ENCODE data around the gene CLEC20A. TPM values are rescaled to one million over a fixed set of nuclear protein-coding genes. Genes with fewer than 3 reads are reported as not detected.

The CLEC20A gene
- total RNA-seq, 2 donors from 2014 or later: 0.33 to 1.5 TPM

GRCh38 chr1:178464566-178464965, 32.2 kb downstream of the CLEC20A start:
- H3K4me1 Mint-ChIP-seq: peaks cover 16% of the 10 kb centered on the region
- H3K36me3 Mint-ChIP-seq (ENCODE audit: low read depth): peaks cover 30% of the 10 kb centered on the region
- Histone ChIP-seq H3K36me3 (ENCODE audit: control insufficient read depth, insufficient read depth, low read length) (peaks cover 25% of the 10 kb centered on the region), H3K4me1 (ENCODE audit: control insufficient read depth, insufficient read depth, low read length) (peaks cover 6% of the 10 kb centered on the region), H3K27ac (ENCODE audit: low read depth, low read length) (no peak overlapping the region), H3K4me3 (ENCODE audit: low read length) (no peak overlapping the region), H3K9me3 (ENCODE audit: control insufficient read depth, low read length) (peaks cover 10% of the 10 kb centered on the region), H3K27me3 (ENCODE audit: control insufficient read depth, insufficient read depth, low read length, poor library complexity, severe bottlenecking) (no peaks in the 10 kb centered on the region), H3K9ac (ENCODE audit: extremely low read depth, low read length, poor library complexity, severe bottlenecking) (no peak overlapping the region)
- no peak for DNase-seq
- no peaks in the 10 kb centered on the region for H3K27me3 Mint-ChIP-seq (ENCODE audit: insufficient read depth)
- peaks cover 2% of the 10 kb centered on the region for H3K9me3 Mint-ChIP-seq
- no peak for TF ChIP-seq CTCF (conservative IDR thresholded peaks at IDR 0.05)
- no peak overlapping the region for H3K27ac Mint-ChIP-seq
- H3K4me3 Mint-ChIP-seq: no peak overlapping the region

- H3K27me3 Mint-ChIP-seq (ENCODE audit: insufficient read depth): no peaks in the 10 kb centered on the region
- peaks cover 6% of the 10 kb centered on the region for H3K4me1 ChIP-seq (ENCODE audit: control insufficient read depth, insufficient read depth, low read length)
Measured at GRCh38 chr1:178464141-178464540, 32.6 kb downstream of the CLEC20A start.

GRCh38 chr1:178461701-178462100, 35.1 kb downstream of the CLEC20A start:
- no peak for DNase-seq
- Mint-ChIP-seq H3K4me3 (no peak overlapping the region), H3K27me3 (ENCODE audit: insufficient read depth) (no peaks in the 10 kb centered on the region), H3K36me3 (ENCODE audit: low read depth) (peaks cover 19% of the 10 kb centered on the region), H3K27ac (peak overlapping the region; percentile 75), H3K9me3 (no peaks in the 10 kb centered on the region), H3K4me1 (peaks cover 16% of the 10 kb centered on the region)
- Histone ChIP-seq H3K9me3 (ENCODE audit: control insufficient read depth, low read length) (no peaks in the 10 kb centered on the region), H3K27ac (ENCODE audit: low read depth, low read length) (no peak overlapping the region), H3K36me3 (ENCODE audit: control insufficient read depth, insufficient read depth, low read length) (peaks cover 19% of the 10 kb centered on the region), H3K9ac (ENCODE audit: extremely low read depth, low read length, poor library complexity, severe bottlenecking) (no peak overlapping the region), H3K4me1 (ENCODE audit: control insufficient read depth, insufficient read depth, low read length) (peaks cover 6% of the 10 kb centered on the region), H3K4me3 (ENCODE audit: low read length) (no peak overlapping the region), H3K27me3 (ENCODE audit: control insufficient read depth, insufficient read depth, low read length, poor library complexity, severe bottlenecking) (no peaks in the 10 kb centered on the region)
- no peak for TF ChIP-seq CTCF (conservative IDR thresholded peaks at IDR 0.05)
- WGBS, 2 experiments (ENCODE audit: insufficient coverage in 1 of 2, insufficient read length in 1 of 2): 94 to 100% methylated on average over 2 to 4 of the region's 4 CpGs

More at GRCh38 chr1:178464141-178464540, 32.6 kb downstream of the CLEC20A start:
- H3K4me3 ChIP-seq (ENCODE audit: low read length): no peak overlapping the region
- Mint-ChIP-seq H3K9me3 (peaks cover 2% of the 10 kb centered on the region), H3K27ac (no peak overlapping the region), H3K4me1 (peaks cover 16% of the 10 kb centered on the region), H3K4me3 (no peak overlapping the region), H3K36me3 (ENCODE audit: low read depth) (peaks cover 30% of the 10 kb centered on the region)
- H3K27me3 ChIP-seq (ENCODE audit: control insufficient read depth, insufficient read depth, low read length, poor library complexity, severe bottlenecking): no peaks in the 10 kb centered on the region
- WGBS, 2 experiments (ENCODE audit: insufficient coverage in 1 of 2, insufficient read length in 1 of 2): 45 to 47% methylated on average over 1 of the region's 1 CpG
- peaks cover 10% of the 10 kb centered on the region for H3K9me3 ChIP-seq (ENCODE audit: control insufficient read depth, low read length)
- no peak overlapping the region for H3K9ac ChIP-seq (ENCODE audit: extremely low read depth, low read length, poor library complexity, severe bottlenecking)
- TF ChIP-seq CTCF (conservative IDR thresholded peaks at IDR 0.05): no peak
- H3K36me3 ChIP-seq (ENCODE audit: control insufficient read depth, insufficient read depth, low read length): peaks cover 25% of the 10 kb centered on the region
- no peak overlapping the region for H3K27ac ChIP-seq (ENCODE audit: low read depth, low read length)
- no peak for DNase-seq

All from endodermal cell (in vitro differentiated cells).